GM19239 (cell line): ENCODE data around the gene FOXL3.

ENCODE experiments used
- DNase-seq: peaks from one replicate; pipeline ENCODE4 v3.0.0; 2011; ENCODE audit warnings: low spot score; ENCODE audit not compliant: insufficient read length
- FAIRE-seq: peaks from 2 replicates; lab custom pipeline; 2011; peaks lifted over from hg19 to GRCh38; lab: Jason Lieb, UNC

Gene FOXL3

GRCh38 chr7:300048-300447 lies 10.1 kb downstream of the FOXL3 start:
- DNase-seq = no peak
- FAIRE-seq = no peak

- DNase-seq (no peak), FAIRE-seq (no peak)
Observed at GRCh38 chr7:300546-301290, 10.7 kb downstream of the FOXL3 start.

DNA sequence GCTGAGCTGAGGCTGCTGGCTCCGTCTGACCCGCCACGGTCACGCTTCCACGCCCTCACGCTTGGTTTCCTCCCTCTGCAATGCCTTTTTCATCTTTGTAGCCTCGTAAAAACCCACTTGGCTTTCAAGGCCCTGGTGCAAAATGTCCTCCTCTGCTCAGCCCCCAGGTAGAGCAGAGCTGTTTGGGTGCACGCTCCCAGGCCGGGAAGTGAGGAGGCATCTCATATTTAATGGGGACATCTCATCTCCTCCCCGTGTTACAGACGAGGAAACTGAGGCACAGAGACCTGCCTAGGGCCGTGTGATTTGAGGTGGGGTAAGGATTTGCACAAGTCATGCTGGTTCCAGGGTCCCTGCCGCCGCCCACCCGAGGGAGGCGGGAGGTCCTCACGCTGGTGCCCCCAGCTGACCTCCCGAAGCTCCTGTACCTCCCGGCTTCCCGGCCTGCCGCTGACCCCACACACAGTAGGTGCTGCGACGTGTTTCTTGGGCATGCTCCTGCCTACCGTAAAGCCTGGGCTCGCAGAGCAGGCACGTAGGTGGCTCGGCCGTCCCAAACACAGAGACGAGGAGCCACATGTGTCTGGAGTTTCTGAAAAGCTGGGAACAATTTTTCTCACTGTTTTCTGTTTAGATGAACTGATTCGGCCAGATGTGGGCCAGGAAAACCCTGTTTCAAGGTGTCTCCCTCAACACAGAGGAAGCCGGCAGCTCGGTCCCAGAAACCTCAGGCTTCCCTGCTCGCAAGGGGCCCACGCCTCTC lies 11.5 kb downstream of the FOXL3 start:
- no peak for FAIRE-seq
- no peak for DNase-seq

DNA sequence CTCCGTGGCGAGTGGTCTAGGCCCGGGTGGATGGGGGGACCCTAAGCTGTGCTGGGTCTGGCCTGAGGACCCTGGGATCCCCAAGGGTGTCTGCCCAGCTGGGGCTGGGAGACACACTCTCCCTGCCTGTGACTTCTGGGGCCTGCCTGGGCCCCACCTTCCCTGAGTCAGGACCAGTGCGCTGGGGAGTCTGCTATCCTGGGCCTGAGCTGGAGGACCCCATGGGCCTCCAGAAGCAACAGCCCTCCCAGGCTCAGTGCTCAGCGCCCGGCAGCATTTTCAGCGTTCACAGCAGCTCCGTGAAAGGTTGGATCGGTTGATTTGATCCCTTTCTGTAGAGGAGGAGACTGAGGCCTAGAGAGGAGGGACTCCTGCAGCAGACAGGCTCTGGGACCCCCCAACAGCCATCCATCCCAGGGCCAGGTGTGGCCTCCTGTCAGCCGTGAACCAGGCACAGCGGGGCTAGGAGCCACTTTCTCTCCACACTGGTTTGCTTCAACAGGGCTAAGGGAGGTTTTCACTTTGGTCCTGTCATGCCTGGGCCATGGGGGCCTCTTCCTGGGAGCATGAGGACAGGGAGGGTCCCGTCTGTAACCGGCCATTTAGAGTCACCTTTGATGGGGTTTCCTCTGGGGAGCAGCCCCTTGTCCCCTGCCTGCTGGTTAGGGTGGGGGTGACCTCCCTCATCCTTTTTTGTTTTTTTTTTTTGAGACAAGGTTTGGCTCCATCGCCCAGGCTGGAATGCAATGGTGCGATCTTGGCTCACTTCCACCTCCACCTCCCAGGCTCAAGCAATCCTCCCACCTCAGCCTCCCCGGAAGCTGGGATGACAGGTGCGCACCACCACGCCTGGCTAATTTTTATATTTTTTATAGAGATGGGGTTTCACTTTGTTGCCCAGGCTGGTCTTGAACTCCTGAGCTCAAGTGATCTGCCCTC lies 12.4 kb downstream of the FOXL3 start:
- no peak for DNase-seq
- FAIRE-seq = no peak

DNA sequence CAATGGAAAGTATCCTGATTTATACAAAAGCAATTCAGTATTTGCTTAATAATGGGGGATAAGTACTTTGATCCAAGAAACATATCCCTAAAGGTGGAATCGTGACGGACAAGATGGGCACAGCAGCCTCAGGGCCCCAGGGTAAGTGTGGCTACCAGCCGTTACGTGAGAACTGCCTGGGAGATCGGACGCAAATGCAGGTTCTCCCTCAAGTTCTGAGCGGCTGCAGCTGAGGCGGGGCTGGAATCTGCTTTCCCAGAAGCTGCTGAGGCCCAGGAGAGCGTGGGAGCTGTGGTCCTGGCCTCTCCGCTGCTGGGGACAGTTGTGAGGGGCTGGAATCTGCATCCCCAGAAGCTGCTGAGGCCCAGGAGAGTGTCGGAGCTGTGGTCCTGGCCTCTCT lies 13.5 kb downstream of the FOXL3 start:
- DNase-seq (no peak), FAIRE-seq (no peak)

- FAIRE-seq (no peak), DNase-seq (no peak)
Observed at GRCh38 chr7:303884-304573, 14.1 kb downstream of the FOXL3 start.

DNA sequence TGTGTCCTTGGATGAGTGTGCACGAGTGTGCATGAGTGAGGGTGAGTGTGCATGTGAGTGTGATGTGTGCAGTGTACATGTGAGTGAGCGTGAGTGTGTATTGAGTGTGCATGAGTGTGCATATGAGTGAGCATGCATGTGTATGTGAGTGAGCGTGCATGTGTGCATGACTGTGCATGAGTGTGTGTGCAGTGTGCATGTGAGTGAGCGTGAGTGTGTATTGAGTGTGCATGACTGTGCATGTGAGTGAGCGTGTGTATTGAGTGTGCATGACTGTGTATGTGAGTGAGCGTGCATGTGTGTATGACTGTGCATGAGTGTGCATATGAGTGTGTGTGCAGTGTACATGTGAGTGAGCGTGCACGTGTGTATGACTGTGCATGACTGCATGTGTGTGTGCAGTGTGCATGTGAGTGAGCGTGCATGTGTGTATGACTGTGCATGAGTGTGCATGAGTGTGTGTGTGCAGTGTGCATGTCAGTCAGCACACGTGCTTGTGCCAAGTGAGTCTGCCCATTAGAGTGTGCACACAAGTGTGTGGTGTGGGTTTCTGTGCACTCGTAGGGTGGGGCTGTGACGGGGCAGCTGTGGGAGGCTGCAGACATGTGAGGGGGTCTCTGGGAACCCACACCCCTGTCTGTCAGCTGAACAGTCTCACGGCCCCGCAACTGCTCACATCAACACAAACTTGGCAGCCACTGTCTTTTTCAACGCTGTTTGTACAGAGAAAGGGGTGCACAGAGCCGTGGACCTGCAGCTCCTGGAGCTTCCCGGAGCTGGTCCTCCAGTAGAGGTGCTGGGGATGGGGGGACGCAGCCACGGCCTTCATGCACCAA lies 14.8 kb downstream of the FOXL3 start:
- DNase-seq (no peak), FAIRE-seq (no peak)

DNA sequence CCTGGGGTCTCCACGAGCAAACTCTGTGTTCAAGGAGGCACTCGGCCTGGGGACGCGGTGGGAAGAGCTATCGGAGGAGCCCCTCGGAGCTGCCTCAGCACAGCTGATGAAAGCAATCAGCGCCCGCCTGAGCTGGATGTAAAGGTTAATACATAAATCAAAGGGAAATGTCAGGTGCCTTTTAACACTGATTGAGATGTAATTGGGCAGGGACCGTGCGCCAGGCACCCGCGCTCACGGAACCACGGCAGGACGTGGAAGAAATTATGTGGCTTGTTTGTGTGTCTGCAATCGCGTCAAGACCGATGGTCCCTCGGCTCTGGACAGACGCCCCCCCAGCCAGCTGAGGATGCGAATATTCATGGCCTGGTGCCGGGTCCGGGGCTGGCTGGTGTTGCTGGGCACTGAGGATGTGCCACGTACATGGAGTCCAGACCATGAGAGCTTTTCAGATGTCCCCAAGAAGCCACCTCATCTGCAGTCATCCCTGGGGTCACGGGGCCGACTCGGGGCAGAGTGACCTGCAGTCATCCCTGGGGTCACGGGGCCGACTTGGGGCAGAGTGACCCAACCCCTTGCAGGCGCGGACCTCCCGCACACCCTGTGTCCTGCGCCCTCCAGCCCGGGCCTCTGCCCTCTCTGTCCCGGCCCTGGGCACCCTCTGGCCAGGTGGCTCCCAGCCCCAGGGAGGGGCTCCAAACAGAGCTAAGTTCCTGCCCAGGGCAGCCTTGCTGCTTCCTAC lies 15.6 kb downstream of the FOXL3 start:
- FAIRE-seq = no peak
- DNase-seq = no peak

GRCh38 chr7:307970-308369 lies 18.0 kb downstream of the FOXL3 start:
- DNase-seq (no peak), FAIRE-seq (no peak)

GRCh38 chr7:309586-310228 lies 19.7 kb downstream of the FOXL3 start:
- no peak for FAIRE-seq
- no peak for DNase-seq

- DNase-seq (no peak), FAIRE-seq (no peak)
Observed at GRCh38 chr7:311131-311680, 21.2 kb downstream of the FOXL3 start.

- FAIRE-seq (no peak), DNase-seq (no peak)
Observed at GRCh38 chr7:311796-312195, 21.8 kb downstream of the FOXL3 start.

- FAIRE-seq = no peak
- no peak for DNase-seq
Observed at GRCh38 chr7:312424-312823, 22.5 kb downstream of the FOXL3 start.

GRCh38 chr7:314853-315252 lies 24.9 kb downstream of the FOXL3 start:
- FAIRE-seq = no peak
- DNase-seq = no peak

DNA sequence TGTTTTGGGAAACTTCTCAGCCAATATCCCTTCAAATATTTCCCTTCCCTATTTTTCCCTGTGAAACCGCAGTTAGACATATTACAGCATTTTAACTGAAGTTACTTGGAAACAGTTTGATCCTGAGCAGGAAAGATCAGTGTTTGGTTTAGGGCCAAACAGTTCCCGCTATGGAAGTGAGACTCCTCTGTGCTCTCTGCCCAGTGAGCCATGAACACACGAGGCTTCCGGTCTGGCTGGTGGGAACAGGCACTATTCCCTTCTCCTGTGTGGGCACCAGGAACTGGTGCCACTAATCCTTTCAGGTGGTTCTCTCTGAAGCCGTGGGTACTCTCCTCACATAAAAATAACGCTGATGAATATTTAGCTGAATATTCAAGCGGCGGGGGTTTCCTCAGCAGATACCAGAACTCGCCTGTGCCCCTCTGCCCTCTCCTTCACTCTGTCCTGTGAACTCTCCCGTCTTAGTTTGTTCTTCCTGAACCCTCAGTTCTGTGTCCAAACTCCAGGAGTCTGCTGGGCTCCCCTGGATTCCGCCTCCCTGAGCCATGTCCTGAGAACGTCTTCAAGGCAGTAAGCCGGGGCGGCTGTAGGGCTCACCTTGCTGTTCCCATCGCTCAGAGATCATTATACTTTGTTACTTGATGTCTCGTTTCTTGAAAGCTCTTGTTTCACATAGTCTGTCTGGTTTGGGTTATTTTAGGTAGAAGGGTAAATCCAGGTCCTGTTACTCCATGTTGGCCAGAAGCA lies 25.7 kb downstream of the FOXL3 start:
- FAIRE-seq (no peak), DNase-seq (no peak)

DNA sequence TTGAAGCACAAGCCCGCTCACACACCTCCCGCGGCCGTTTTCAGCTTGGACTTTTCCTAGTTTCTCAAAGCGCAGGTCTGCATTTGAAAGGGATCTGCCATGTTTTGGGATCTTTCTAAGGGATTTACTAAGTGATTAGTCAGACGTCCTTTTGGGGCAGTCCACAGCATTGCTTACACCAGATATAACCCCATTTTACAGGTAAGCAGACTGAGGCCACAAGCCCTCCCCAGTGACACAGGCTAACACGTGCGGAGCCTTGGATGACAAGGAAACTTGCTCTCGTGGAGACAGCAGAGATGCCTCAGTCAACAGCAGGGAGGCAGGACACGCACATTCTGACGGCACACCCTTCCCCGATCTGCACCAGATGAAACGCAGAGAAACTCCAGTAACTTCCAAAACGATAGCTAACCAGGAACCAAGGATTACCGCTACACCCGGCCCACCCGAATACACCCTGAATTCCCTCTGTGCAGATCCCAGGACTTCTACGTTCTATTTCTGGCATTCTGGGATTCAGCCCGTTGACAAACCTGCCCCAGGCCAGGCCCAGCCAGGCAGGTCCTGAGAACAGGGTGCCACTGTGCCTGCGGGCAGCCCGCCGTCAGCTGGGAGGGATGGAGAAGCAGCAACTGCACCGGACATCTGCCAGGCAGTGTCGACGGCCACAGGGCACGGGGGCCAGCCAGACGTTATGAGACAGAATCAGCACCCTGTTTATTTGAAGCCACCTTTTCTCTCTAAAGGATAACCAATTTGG lies 27.9 kb downstream of the FOXL3 start:
- no peak for FAIRE-seq
- DNase-seq = no peak
